HG03159 (cell line): ENCODE measurements around the gene SLC66A1.

Experiments used
- ATAC-seq: cut with Tn5 transposase; IDR thresholded peaks from one replicate; pipeline ENCODE4 v1.9.1; 2021; ENCODE audit warnings: mild to moderate bottlenecking, moderate library complexity; ENCODE audit not compliant: unreplicated experiment

The SLC66A1 gene

GRCh38 chr1:19324665-19324990 lies 12.5 kb downstream of the SLC66A1 start:
- ATAC-seq = no peak

- ATAC-seq = no peak
Measured at GRCh38 chr1:19325368-19325957, 13.3 kb downstream of the SLC66A1 start.

- ATAC-seq = no peak
Measured at GRCh38 chr1:19325958-19326747, 14.0 kb downstream of the SLC66A1 start.

- ATAC-seq = no peak
Measured at GRCh38 chr1:19326748-19327065, 14.6 kb downstream of the SLC66A1 start.

GRCh38 chr1:19327301-19327700 lies 15.2 kb downstream of the SLC66A1 start:
- ATAC-seq = no peak

- ATAC-seq = no peak
Measured at GRCh38 chr1:19327736-19328135, 15.6 kb downstream of the SLC66A1 start.

GRCh38 chr1:19328486-19328885 lies 16.4 kb downstream of the SLC66A1 start:
- ATAC-seq = no peak

GRCh38 chr1:19329188-19329587 lies 17.1 kb downstream of the SLC66A1 start:
- no peak for ATAC-seq

- ATAC-seq = no peak
Measured at GRCh38 chr1:19329611-19330010, 17.5 kb downstream of the SLC66A1 start.

- no peak for ATAC-seq
Measured at GRCh38 chr1:19330449-19331135, 18.5 kb downstream of the SLC66A1 start.

GRCh38 chr1:19331262-19331878 lies 19.2 kb downstream of the SLC66A1 start:
- ATAC-seq = no peak

GRCh38 chr1:19332832-19333231 lies 20.7 kb downstream of the SLC66A1 start:
- ATAC-seq = no peak

GRCh38 chr1:19333587-19334354 lies 21.6 kb downstream of the SLC66A1 start:
- ATAC-seq = no peak

GRCh38 chr1:19336543-19336942 lies 24.4 kb downstream of the SLC66A1 start:
- no peak for ATAC-seq

- no peak for ATAC-seq
Measured at GRCh38 chr1:19337289-19337688, 25.2 kb downstream of the SLC66A1 start.

- no peak for ATAC-seq
Measured at GRCh38 chr1:19338323-19338762, 26.2 kb downstream of the SLC66A1 start.

GRCh38 chr1:19339214-19339861 lies 27.2 kb downstream of the SLC66A1 start:
- ATAC-seq = no peak

GRCh38 chr1:19340387-19340937 lies 28.3 kb downstream of the SLC66A1 start:
- ATAC-seq = no peak

GRCh38 chr1:19341201-19342061 lies 29.3 kb downstream of the SLC66A1 start:
- no peak for ATAC-seq
